ENCODE data around the gene ZNF331. TPM values are rescaled to one million over a fixed set of nuclear protein-coding genes. Genes with fewer than 3 reads are reported as not detected.
"Not testable (repeated sequence)": the region's sequence is repeated elsewhere in the genome, so short reads cannot be mapped to it uniquely, and the experiment has no call there.

Gene ZNF331
- total RNA-seq, 2 experiments from 2014 or later: 19.5 to 20.2 TPM

DNA sequence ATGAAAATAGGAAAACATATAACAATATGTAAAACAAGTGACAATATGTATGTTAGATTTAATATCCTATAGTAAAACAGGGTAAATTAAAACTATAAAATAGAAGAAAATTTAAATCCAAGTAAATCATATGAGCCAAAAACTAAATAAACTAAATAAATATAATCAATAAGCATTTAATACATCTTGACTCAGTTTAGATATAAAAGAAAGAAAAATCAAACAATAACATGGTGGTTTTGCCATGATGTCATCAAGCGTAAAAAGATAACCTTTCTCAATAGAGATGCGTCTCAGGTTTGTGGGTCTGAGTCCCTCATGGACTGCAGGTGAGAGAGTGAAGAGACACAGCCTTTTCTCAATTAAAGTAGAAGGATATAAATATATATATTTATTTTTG, 26.6 kb upstream of the ZNF331 start:
- no peak for DNase-seq
- H3K27me3 Mint-ChIP-seq: no peaks in the 10 kb centered on the region
- H3K9me3 Mint-ChIP-seq: peaks cover 14% of the 10 kb centered on the region
- H3K27ac Mint-ChIP-seq: no peak overlapping the region
- ChIA-PET CTCF (no interaction called here), POLR2A (no interaction called here)
- no peaks in the 10 kb centered on the region for H3K4me1 Mint-ChIP-seq
- H3K36me3 Mint-ChIP-seq (ENCODE audit: low read depth): no peaks in the 10 kb centered on the region
- no peak overlapping the region for H3K4me3 Mint-ChIP-seq

DNA sequence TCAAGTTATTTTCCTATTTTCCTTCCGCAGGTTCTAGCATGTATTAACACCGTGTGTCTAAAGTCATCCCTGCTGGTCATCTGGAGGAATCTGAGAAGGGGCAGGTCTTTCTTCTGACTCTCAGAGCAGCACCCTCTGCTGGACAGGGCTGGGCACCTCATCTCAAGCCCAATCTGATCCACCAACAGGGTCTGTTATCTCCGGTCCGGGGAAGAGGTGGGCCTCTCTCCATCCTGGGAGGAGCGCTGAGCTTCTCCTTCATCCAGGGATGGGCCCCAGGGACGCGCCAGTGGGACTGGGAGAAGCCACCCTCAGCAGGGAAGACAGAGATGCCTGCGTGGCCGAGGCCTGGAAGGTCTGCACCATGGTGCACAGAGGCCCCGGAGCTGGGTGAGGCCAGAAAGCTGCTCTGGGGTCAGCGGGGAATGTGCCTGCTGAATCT, 26.0 kb upstream of the ZNF331 start:
- H3K4me3 Mint-ChIP-seq: no peak overlapping the region
- H3K27me3 Mint-ChIP-seq: no peaks in the 10 kb centered on the region
- H3K4me1 Mint-ChIP-seq: no peaks in the 10 kb centered on the region
- ChIA-PET POLR2A (no interaction called here), CTCF (no interaction called here)
- H3K27ac Mint-ChIP-seq: no peak overlapping the region
- H3K9me3 Mint-ChIP-seq: peaks cover 8% of the 10 kb centered on the region
- no peaks in the 10 kb centered on the region for H3K36me3 Mint-ChIP-seq (ENCODE audit: low read depth)
- DNase-seq: peak; percentile 46

- not testable (repeated sequence) for H3K4me3 Mint-ChIP-seq, H3K27ac Mint-ChIP-seq
Observed at GRCh38 chr19:53515047-53515446, 22.9 kb upstream of the ZNF331 start.

DNA sequence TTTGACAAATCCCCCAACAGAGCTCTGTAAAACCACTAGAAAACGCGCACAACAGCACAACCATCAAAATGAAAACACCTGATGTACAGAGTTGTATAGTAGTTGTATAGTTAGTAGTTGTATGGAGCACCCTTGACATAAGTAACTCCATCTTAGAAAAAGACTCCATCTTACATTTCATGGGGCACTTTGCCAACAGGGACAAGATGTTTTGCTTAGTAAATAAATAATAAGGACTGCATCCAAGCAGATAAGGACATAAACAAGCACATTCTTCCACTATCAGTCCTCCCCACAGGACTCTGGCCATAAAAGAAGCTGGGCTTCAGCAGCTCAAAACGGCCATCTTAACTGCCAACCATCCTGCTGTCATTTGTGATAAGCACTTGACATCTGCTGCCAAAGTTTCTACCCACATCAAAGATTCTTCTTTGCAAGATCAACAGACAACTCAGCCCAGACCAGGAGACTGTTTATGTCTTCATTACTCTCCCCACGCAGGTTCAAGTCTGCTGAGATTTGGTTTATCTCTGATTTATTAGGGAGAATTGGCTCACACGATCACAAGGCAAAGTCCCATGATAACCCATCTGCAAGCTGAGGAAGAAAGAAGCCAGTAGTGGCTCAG, 20.7 kb upstream of the ZNF331 start:
- Mint-ChIP-seq H3K9me3 (peaks cover 15% of the 10 kb centered on the region), H3K27me3 (no peaks in the 10 kb centered on the region), H3K4me1 (peaks cover 19% of the 10 kb centered on the region), H3K36me3 (ENCODE audit: low read depth) (peaks cover 25% of the 10 kb centered on the region), H3K27ac (no peak overlapping the region), H3K4me3 (no peak overlapping the region)
- ChIA-PET POLR2A (no interaction called here), CTCF (interaction anchor here (1.0 kb wide), 1 partner anchor 276 kb away, joined by 3 read pairs; no protein-coding TSS in a partner anchor)
- no peak for DNase-seq

More at GRCh38 chr19:53515047-53515446, 22.9 kb upstream of the ZNF331 start:
- H3K36me3 Mint-ChIP-seq (ENCODE audit: low read depth); POLR2A ChIA-PET; DNase-seq; H3K27me3 Mint-ChIP-seq; H3K4me1 Mint-ChIP-seq: not testable (repeated sequence)
- CTCF ChIA-PET: interaction anchor here (0.6 kb wide), 1 partner anchor 44 kb away, joined by 3 read pairs; no protein-coding TSS in a partner anchor
- H3K9me3 Mint-ChIP-seq: peaks cover 12% of the 10 kb centered on the region

GRCh38 chr19:53518121-53518520, 19.8 kb upstream of the ZNF331 start:
- Mint-ChIP-seq H3K36me3 (ENCODE audit: low read depth) (peaks cover 30% of the 10 kb centered on the region), H3K9me3 (peaks cover 19% of the 10 kb centered on the region), H3K4me3 (no peak overlapping the region), H3K27ac (no peak overlapping the region), H3K4me1 (peaks cover 23% of the 10 kb centered on the region), H3K27me3 (no peaks in the 10 kb centered on the region)
- ChIA-PET CTCF (no interaction called here), POLR2A (no interaction called here)
- no peak for DNase-seq

DNA sequence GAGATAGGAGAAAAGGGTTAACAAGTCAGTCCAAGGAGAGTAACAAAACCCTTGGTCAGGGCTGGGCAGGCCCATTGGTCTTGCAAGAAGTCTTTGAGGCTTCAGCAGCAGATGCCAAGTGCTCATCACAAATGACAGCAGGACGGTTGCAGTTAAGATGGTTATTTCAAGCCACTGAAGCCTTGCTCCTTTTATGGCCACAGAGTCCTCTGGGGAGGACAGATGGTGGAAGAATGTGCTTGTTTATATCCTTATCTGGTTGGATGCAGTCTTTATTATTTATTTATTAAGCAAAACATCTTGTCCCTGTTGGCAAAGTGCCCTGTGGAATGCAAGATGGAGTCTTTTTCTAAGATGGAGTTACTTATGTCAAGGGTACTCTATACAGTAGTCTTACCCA, 19.2 kb upstream of the ZNF331 start:
- no peaks in the 10 kb centered on the region for H3K27me3 Mint-ChIP-seq
- CTCF ChIA-PET: no interaction called here
- DNase-seq: no peak
- H3K4me3 Mint-ChIP-seq: no peak overlapping the region
- POLR2A ChIA-PET: no interaction called here
- no peak overlapping the region for H3K27ac Mint-ChIP-seq
- H3K9me3 Mint-ChIP-seq: peaks cover 21% of the 10 kb centered on the region
- H3K36me3 Mint-ChIP-seq (ENCODE audit: low read depth): peaks cover 36% of the 10 kb centered on the region
- H3K4me1 Mint-ChIP-seq: peaks cover 23% of the 10 kb centered on the region

- Mint-ChIP-seq H3K9me3 (peaks cover 25% of the 10 kb centered on the region), H3K4me1 (peaks cover 24% of the 10 kb centered on the region), H3K4me3 (peak overlapping the region; percentile 9), H3K36me3 (ENCODE audit: low read depth) (peaks cover 42% of the 10 kb centered on the region), H3K27me3 (no peaks in the 10 kb centered on the region), H3K27ac (no peak overlapping the region)
- CTCF ChIA-PET: interaction anchor here (0.6 kb wide), 1 partner anchor 37 kb away, joined by 3 read pairs; no protein-coding TSS in a partner anchor
- POLR2A ChIA-PET: no interaction called here
- DNase-seq: no peak
Observed at GRCh38 chr19:53519446-53519845, 18.5 kb upstream of the ZNF331 start.

DNA sequence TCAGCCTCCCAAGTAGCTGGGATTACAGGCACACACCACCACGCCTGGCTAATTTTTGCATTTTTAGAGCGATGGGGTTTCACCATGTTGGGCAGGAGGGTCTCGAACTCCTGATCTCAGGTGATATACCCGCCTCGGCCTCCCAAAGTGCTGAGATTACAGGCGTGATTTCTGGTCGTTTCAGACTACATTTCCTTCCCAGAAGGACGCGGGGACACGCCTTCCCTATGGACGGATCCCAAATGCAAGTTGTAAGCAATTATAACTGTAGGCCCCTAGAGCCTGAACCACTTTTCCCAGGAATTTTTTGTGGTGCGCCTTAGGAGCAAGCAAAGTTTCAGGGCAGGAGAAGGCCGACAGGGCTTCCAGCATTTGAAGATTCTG, 17.8 kb upstream of the ZNF331 start:
- DNase-seq: peak; percentile 7
- peaks cover 46% of the 10 kb centered on the region for H3K36me3 Mint-ChIP-seq (ENCODE audit: low read depth)
- ChIA-PET CTCF (interaction anchor here (0.6 kb wide), 1 partner anchor 36 kb away, joined by 3 read pairs; no protein-coding TSS in a partner anchor), POLR2A (no interaction called here)
- peaks cover 26% of the 10 kb centered on the region for H3K4me1 Mint-ChIP-seq
- peak overlapping the region; percentile 96 for H3K27ac Mint-ChIP-seq
- peaks cover 26% of the 10 kb centered on the region for H3K9me3 Mint-ChIP-seq
- H3K4me3 Mint-ChIP-seq: peak overlapping the region; percentile 99
- no peaks in the 10 kb centered on the region for H3K27me3 Mint-ChIP-seq

DNA sequence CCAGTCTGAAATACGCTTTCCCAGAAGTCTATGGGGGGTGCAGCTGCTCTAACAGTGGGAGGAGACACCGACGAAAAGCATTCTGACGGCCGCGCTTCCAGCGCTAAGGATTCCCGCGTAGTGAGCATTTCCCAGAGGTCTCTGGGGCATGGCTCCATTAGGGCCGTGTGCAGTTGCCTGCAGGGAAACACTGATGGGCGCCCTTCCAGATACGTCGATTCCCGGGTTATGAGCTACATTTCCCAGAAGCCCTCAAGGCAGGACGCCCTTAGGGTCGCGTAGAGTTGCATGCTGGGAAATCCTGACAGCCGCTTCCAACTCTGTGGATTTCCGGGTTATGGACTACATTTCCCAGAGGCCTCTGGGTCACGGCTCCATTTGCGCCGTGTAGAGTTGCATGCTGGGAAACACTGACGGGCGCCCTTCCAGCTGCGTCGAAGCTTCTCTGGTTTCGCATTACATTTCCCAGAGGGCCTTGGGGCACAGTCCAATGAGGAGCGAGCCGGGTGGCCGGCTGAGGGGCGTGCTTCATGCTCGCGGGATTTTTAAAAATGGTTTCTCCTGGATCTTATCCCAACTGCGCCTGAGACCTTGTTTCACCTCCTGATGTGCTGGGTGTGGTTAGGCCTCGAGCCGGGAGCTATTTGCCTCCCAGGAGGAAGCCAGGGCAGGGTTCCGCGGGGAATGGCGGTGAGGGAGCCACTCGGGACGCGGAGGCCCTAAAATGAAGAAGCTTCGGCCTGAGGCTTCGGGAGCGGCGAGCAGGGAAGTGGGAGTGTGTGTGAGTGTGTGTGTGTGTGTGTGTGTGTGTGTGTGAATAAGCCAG, 17.2 kb upstream of the ZNF331 start:
- Mint-ChIP-seq H3K4me3 (peak overlapping the region; percentile 99), H3K27ac (peak overlapping the region; percentile 96), H3K4me1 (peaks cover 26% of the 10 kb centered on the region), H3K9me3 (peaks cover 29% of the 10 kb centered on the region), H3K27me3 (no peaks in the 10 kb centered on the region), H3K36me3 (ENCODE audit: low read depth) (peaks cover 52% of the 10 kb centered on the region)
- POLR2A ChIA-PET: no interaction called here
- CTCF ChIA-PET: no interaction called here
- peak; percentile 92 for DNase-seq

DNA sequence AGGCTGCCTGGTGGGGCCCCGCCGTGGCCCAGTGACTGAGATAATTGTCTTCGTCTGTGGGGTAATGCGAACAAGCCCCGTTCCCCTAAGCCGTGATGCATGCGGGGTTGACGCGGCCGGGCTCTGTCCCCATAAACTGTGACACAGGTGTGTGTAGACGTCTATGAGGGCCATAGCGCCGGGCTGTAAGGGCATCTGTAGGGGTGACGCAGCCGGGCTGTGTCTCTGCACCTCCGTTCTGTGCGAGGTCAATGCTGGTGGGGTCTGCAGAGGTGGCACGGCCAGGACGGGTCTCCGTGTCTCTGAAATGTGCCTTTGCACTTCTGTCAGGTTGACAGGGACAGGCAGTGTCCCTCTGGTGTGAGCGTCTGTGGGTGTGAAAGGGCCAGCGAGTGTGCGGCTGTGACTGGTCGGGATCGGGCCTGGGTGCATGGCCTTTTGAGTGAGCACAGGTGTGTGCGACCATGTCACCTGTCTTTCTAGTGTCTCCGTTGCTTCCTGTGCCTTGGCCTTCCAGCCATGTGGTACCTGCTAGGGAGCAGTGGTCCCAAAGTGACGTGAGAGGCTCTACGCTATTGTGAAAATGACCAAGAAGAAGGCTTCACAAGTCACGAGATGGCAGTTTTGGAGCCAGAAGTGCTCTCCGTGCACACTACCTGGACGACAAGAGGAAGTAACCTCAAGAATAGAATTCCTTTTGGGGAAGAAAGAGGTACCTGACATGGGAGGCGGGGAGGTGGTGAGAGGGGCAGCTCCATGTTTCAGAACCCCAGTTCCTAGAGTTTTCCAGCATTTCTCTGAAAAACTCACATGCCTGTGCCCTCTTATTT, 16.4 kb upstream of the ZNF331 start:
- ChIA-PET CTCF (interaction anchor here (0.5 kb wide), 1 partner anchor 970 kb away, joined by 3 read pairs; no protein-coding TSS in a partner anchor), POLR2A (no interaction called here)
- H3K9me3 Mint-ChIP-seq: peaks cover 34% of the 10 kb centered on the region
- H3K4me1 Mint-ChIP-seq: peaks cover 26% of the 10 kb centered on the region
- peak overlapping the region; percentile 96 for H3K27ac Mint-ChIP-seq
- peaks cover 58% of the 10 kb centered on the region for H3K36me3 Mint-ChIP-seq (ENCODE audit: low read depth)
- H3K27me3 Mint-ChIP-seq: no peaks in the 10 kb centered on the region
- DNase-seq: no peak
- peak overlapping the region; percentile 99 for H3K4me3 Mint-ChIP-seq

DNA sequence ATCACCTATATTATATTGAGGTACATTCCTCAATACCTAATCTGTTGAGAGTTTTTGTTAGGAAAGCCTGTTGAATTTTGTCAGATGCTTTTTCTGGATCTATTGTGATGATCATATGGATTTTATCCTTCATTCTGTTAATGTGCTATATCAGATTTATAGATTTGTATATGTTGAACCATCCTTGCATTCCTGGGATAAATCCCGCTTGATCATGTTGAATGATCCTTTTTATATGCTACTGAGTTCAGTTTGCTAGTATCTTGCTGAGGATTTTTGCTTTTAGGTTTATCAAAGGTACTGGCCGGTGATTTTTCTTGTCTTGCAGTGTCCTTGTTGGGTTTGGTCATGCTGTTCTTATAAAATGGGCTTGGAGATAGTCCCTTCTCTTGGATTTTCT, 12.0 kb upstream of the ZNF331 start:
- ChIA-PET POLR2A (no interaction called here), CTCF (no interaction called here)
- no peak overlapping the region for H3K27ac Mint-ChIP-seq
- peaks cover 53% of the 10 kb centered on the region for H3K36me3 Mint-ChIP-seq (ENCODE audit: low read depth)
- H3K27me3 Mint-ChIP-seq: no peaks in the 10 kb centered on the region
- no peak for DNase-seq
- peaks cover 22% of the 10 kb centered on the region for H3K9me3 Mint-ChIP-seq
- no peak overlapping the region for H3K4me3 Mint-ChIP-seq
- peaks cover 20% of the 10 kb centered on the region for H3K4me1 Mint-ChIP-seq

DNA sequence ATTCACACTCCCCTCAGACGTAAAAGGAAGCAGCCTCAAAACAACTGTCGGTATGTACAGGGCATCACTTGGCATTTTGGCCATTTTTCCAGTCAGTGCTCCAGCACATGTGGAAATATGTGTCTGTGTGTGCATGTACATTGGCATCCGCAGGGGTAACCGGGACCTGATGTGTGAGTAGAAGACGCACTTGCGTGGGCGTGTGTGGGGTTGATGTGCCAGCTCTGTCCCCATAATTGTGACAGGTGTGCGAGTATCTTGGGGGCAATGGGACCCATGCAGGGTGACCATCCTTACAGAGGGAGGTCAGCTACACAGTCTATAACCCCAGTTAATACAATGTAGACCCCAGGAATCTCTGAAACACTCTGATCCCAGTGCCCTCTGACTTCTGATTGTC, 7.3 kb upstream of the ZNF331 start:
- Mint-ChIP-seq H3K36me3 (ENCODE audit: low read depth) (peaks cover 24% of the 10 kb centered on the region), H3K9me3 (peaks cover 9% of the 10 kb centered on the region), H3K27ac (no peak overlapping the region)

GRCh38 chr19:53531457-53531856, 6.5 kb upstream of the ZNF331 start:
- peaks cover 2% of the 10 kb centered on the region for H3K9me3 Mint-ChIP-seq
- POLR2A ChIA-PET: no interaction called here
- no peaks in the 10 kb centered on the region for H3K27me3 Mint-ChIP-seq
- CTCF ChIA-PET: no interaction called here
- peaks cover 4% of the 10 kb centered on the region for H3K4me1 Mint-ChIP-seq
- no peak overlapping the region for H3K27ac Mint-ChIP-seq
- H3K4me3 Mint-ChIP-seq: no peak overlapping the region
- H3K36me3 Mint-ChIP-seq (ENCODE audit: low read depth): peaks cover 20% of the 10 kb centered on the region
- no peak for DNase-seq

More for the DNA sequence above, 7.3 kb upstream of the ZNF331 start:
- CTCF ChIA-PET: no interaction called here
- no peaks in the 10 kb centered on the region for H3K4me1 Mint-ChIP-seq
- no peaks in the 10 kb centered on the region for H3K27me3 Mint-ChIP-seq
- no peak overlapping the region for H3K4me3 Mint-ChIP-seq
- no peak for DNase-seq
- POLR2A ChIA-PET: no interaction called here

All from activated CD4-positive, alpha-beta T cell treated with anti-CD3 and anti-CD28 coated beads, Interleukin-2, amount 10 ng/mL, durations not matched to agents 7 days and 5 days (primary cell).